HepG2 (cell line): ENCODE data around the gene CRYBA1. TPM values are rescaled to one million over a fixed set of nuclear protein-coding genes. Genes with fewer than 3 reads are reported as not detected.
A peak's percentile ranks its signal among the peaks of the same experiment; 100 is the strongest.

Source experiments
- ATF1 ChIP-seq: IDR thresholded peaks from 2 replicates; pipeline ENCODE4 v1.6.1; 2016; ENCODE audit warnings: mild to moderate bottlenecking, control low read depth
- HNF1B ChIP-seq: sonication (generic); formaldehyde crosslinking; IDR thresholded peaks from 2 replicates; pipeline ENCODE4 v1.5.1; 2020; ENCODE audit warnings: mild to moderate bottlenecking, moderate library complexity, missing genetic modification reagents
- POLR2AphosphoS2 ChIP-seq: IDR thresholded peaks from 2 replicates; pipeline ENCODE4 v1.6.1; 2011; ENCODE audit warnings: low read depth, low read length, improper control_type of control experiment
- ZBTB10 ChIP-seq: sonication (generic); formaldehyde crosslinking; IDR thresholded peaks from 2 replicates; pipeline ENCODE4 v1.4.0; 2020; ENCODE audit warnings: missing genetic modification reagents, borderline replicate concordance
- ZBTB14 ChIP-seq: sonication (generic); formaldehyde crosslinking; IDR thresholded peaks from 2 replicates; pipeline ENCODE4 v1.4.0; 2020; ENCODE audit warnings: missing genetic modification reagents
- ZNF329 ChIP-seq: sonication (generic); formaldehyde crosslinking; IDR thresholded peaks from 2 replicates; pipeline ENCODE4 v1.9.0; 2021; ENCODE audit warnings: low read depth, mild to moderate bottlenecking, missing genetic modification reagents
- ZNF503 ChIP-seq: sonication (generic); formaldehyde crosslinking; IDR thresholded peaks from 2 replicates; pipeline ENCODE4 v1.4.0; 2020; ENCODE audit warnings: missing genetic modification reagents
- ZNF7 ChIP-seq: IDR thresholded peaks from 2 replicates; pipeline ENCODE4 v1.6.1; 2016; ENCODE audit warnings: missing biosample characterization, missing genetic modification reagents
- polyA plus RNA-seq, 8 experiments: library from polyadenylated mRNA; depleted of rRNA in 3 of 8; stranded (reverse) in 7 of 8; unstranded in 1 of 8; fragments of >200 nt; fragmentation: Illumina TruSeq in 4 of 8; extraction: Trizol in 4 of 8; gene quantifications; 2 replicates each; pipeline versions ENCODE4 v1.2.1 to v1.2.3, GENCODE V29; 2011 to 2016; ENCODE audit warnings: low read depth in 4 of 8, missing spikeins in 1 of 8, mixed read lengths in 1 of 8; ENCODE audit not compliant: insufficient read depth in 1 of 8
- total RNA-seq, 5 experiments: library from RNA; depleted of rRNA; stranded (reverse); fragments of >200 nt; fragmentation: Illumina TruSeq; extraction: Trizol; gene quantifications; 2 replicates each; pipeline ENCODE4 v1.2.3, GENCODE V29; 2016; ENCODE audit warnings: low read depth in 1 of 5

Gene CRYBA1
- total and polyA plus RNA-seq, 2 of the 13 experiments (the other 11 are each of a cell fraction or from before 2014, with no cell fraction given) = not detected

- TF ChIP-seq HNF1B (no peak), ZBTB10 (CRISPR knock-in tag) (no peak), POLR2AphosphoS2 (no peak), ZNF503 (0 out of 2 replicates have a peak, but pooled peaks have one; percentile 2), ZNF329 (CRISPR knock-in tag) (no peak), ZNF7 (CRISPR knock-in tag) (no peak), ZBTB14 (no peak), ATF1 (peak; percentile 10; the same call in 1 of the 2 replicates)
Measured at GRCh38 chr17:29294580-29294900, 47.9 kb downstream of the CRYBA1 start (continued).
